Body of pancreas (tissue), 4 donors: ENCODE results near the gene SPAG9.

Experiments
- CTCF ChIP-seq, 7 experiments: fragments of 450-650 bp in 4 of 7; fragments of 200-600 bp in 3 of 7; sonication (generic) in 3 of 7; IDR thresholded peaks; one replicate each; pipeline ENCODE4 v1.5.1; 2016 to 2019; ENCODE audit warnings: antibody characterized with exemption in 7 of 7
- POLR2A ChIP-seq, 3 donors: fragments of 450-650 bp; IDR thresholded peaks; one replicate each; pipeline ENCODE4 v1.6.1; 2016; ENCODE audit warnings: antibody characterized with exemption in 3 of 3, mild to moderate bottlenecking in 2 of 3

GRCh38 chr17:50952889-50953288 is 167.8 kb downstream of the SPAG9 start:
- TF ChIP-seq CTCF (IDR thresholded peaks at IDR 0.05) (no peak), POLR2A (IDR thresholded peaks at IDR 0.05) (no peak)
